Measurements from ENCODE around the gene PARD3.

Gene PARD3

GRCh38 chr10:34126371-34127151 is 688.5 kb downstream of the PARD3 start:
- POLR2A ChIA-PET = no interaction called here
- H3K4me3 ChIP-seq (ENCODE audit: low read depth, low read length) = no peak overlapping the region
- no peak for TF ChIP-seq CTCF (IDR thresholded peaks at IDR 0.05; ENCODE audit: insufficient read depth, low read length, missing control alignments)
- CTCF ChIA-PET = interaction anchor here (1.2 kb wide), 1 partner anchor 24 kb away, joined by 3 read pairs; no protein-coding TSS in a partner anchor
- no peak for DNase-seq (ENCODE audit: low read depth, low spot score)

- POLR2A ChIA-PET = no interaction called here
- TF ChIP-seq CTCF (IDR thresholded peaks at IDR 0.05; ENCODE audit: insufficient read depth, low read length, missing control alignments) = no peak
- DNase-seq (ENCODE audit: low read depth, low spot score) = no peak
- H3K4me3 ChIP-seq (ENCODE audit: low read depth, low read length) = no peak overlapping the region
- CTCF ChIA-PET = interaction anchor here (1.2 kb wide), 1 partner anchor 23 kb away, joined by 3 read pairs; no protein-coding TSS in a partner anchor
These were observed 689.4 kb downstream of the PARD3 start for GRCh38 chr10:34125702-34126101.

GRCh38 chr10:34124522-34125035 is 690.5 kb downstream of the PARD3 start:
- CTCF ChIA-PET = no interaction called here
- POLR2A ChIA-PET = no interaction called here

GRCh38 chr10:34121781-34122622 is 693.1 kb downstream of the PARD3 start:
- no peak overlapping the region for H3K4me3 ChIP-seq (ENCODE audit: low read depth, low read length)
- no peak for DNase-seq (ENCODE audit: low read depth, low spot score)
- CTCF ChIA-PET = no interaction called here
- TF ChIP-seq CTCF (IDR thresholded peaks at IDR 0.05; ENCODE audit: insufficient read depth, low read length, missing control alignments) = no peak
- POLR2A ChIA-PET = no interaction called here

More at GRCh38 chr10:34124522-34125035, 690.5 kb downstream of the PARD3 start:
- no peak for DNase-seq (ENCODE audit: low read depth, low spot score)
- no peak for TF ChIP-seq CTCF (IDR thresholded peaks at IDR 0.05; ENCODE audit: insufficient read depth, low read length, missing control alignments)
- no peak overlapping the region for H3K4me3 ChIP-seq (ENCODE audit: low read depth, low read length)

GRCh38 chr10:34121125-34121753 is 693.9 kb downstream of the PARD3 start:
- ChIA-PET CTCF (no interaction called here), POLR2A (interaction anchor here (0.6 kb wide), 1 partner anchor 461 kb away, joined by 3 read pairs; no protein-coding TSS in a partner anchor)
- no peak for DNase-seq (ENCODE audit: low read depth, low spot score)
- no peak for TF ChIP-seq CTCF (IDR thresholded peaks at IDR 0.05; ENCODE audit: insufficient read depth, low read length, missing control alignments)
- H3K4me3 ChIP-seq (ENCODE audit: low read depth, low read length) = no peak overlapping the region

Data from AG04449 (cell line).